Thoracic aorta (tissue), 2 donors: Measurements from ENCODE around the gene LOC128125822.
"Not testable (repeated sequence)": the region's sequence is repeated elsewhere in the genome, so short reads cannot be mapped to it uniquely, and the experiment has no call there.

Experiments
- ATAC-seq: fragments of 150-250 bp; one replicate; pipeline ENCODE4 v1.8.0; 2017; ENCODE audit warnings: low read depth; ENCODE audit not compliant: insufficient number of reproducible peaks, low FRiP score
- DNase-seq: peaks from one replicate; pipeline ENCODE4 v3.0.0-alpha.2; 2020; ENCODE audit warnings: low spot score
- H3K27ac ChIP-seq, 2 donors: fragments of 200-600 bp; sonication (generic); 1 replicate in 1 of 2; 2 replicates in 1 of 2; pipeline ENCODE4 v1.5.1; 2016; ENCODE audit warnings: mild to moderate bottlenecking in 2 of 2, moderate library complexity in 2 of 2
- H3K27me3 ChIP-seq: fragments of 200-600 bp; sonication (generic); replicated peaks from 2 replicates; pipeline ENCODE4 v1.6.0; 2016; ENCODE audit warnings: mild to moderate bottlenecking; ENCODE audit not compliant: insufficient read depth
- H3K36me3 ChIP-seq: fragments of 200-600 bp; sonication (generic); one replicate; pipeline ENCODE4 v1.5.1; 2016
- H3K4me1 ChIP-seq, 2 donors: fragments of 200-600 bp; sonication (generic); 1 replicate in 1 of 2; 2 replicates in 1 of 2; pipeline versions ENCODE4 v1.5.1 to v1.6.0; 2016; ENCODE audit warnings: low read depth in 2 of 2, mild to moderate bottlenecking in 1 of 2; ENCODE audit not compliant: control insufficient read depth in 1 of 2
- H3K4me3 ChIP-seq: fragments of 200-600 bp; sonication (generic); 2 replicates; pipeline ENCODE4 v1.5.1; 2016; ENCODE audit warnings: mild to moderate bottlenecking
- H3K9me3 ChIP-seq: fragments of 200-600 bp; sonication (generic); 2 replicates; pipeline ENCODE4 v1.5.1; 2016
- TF ChIP-seq, protein P1 (sequence below): fragments of 200-600 bp; sonication (generic); IDR thresholded peaks from one replicate; pipeline ENCODE4 v1.5.1; 2019; ENCODE audit warnings: antibody characterized with exemption

Gene LOC128125822

DNA sequence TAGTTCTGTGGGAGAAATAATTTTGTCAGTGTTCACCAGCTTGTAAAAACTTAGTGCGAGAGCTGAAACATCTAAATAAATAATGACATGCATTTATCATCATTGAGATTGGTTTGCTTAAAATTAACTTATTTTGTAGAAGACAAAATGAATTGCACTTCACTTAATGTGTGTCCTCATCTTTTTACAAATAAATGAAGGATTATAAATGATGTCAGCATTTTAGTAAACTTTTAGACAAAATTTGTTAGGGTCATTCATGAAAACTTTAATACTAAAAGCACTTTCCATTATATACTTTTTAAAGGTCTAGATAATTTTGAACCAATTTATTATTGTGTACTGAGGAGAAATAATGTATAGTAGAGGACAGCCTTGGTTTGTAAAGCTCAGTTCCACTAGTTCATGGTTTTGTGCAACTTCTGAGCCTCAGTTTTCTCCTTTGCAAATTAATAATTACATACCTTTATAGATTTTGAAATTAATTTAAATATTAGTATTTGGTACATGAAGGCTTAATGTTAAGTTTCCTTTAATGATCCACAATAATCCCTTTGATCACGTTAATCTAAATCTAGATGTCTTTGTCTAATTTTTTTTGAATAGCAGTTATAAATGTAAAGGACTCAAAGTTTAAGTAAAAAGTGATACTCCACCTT, 9.2 kb downstream of the LOC128125822 start:
- Histone ChIP-seq H3K9me3 (no peaks in the 10 kb centered on the region), H3K27me3 (no peaks in the 10 kb centered on the region), H3K27ac (no peak overlapping the region), H3K4me3 (no peak overlapping the region), H3K36me3 (peaks cover 28% of the 10 kb centered on the region), H3K4me1 (peaks cover under 1 to 1% of the 10 kb centered on the region in 2 donors)
- DNase-seq: no peak
- TF ChIP-seq, protein P1, sequence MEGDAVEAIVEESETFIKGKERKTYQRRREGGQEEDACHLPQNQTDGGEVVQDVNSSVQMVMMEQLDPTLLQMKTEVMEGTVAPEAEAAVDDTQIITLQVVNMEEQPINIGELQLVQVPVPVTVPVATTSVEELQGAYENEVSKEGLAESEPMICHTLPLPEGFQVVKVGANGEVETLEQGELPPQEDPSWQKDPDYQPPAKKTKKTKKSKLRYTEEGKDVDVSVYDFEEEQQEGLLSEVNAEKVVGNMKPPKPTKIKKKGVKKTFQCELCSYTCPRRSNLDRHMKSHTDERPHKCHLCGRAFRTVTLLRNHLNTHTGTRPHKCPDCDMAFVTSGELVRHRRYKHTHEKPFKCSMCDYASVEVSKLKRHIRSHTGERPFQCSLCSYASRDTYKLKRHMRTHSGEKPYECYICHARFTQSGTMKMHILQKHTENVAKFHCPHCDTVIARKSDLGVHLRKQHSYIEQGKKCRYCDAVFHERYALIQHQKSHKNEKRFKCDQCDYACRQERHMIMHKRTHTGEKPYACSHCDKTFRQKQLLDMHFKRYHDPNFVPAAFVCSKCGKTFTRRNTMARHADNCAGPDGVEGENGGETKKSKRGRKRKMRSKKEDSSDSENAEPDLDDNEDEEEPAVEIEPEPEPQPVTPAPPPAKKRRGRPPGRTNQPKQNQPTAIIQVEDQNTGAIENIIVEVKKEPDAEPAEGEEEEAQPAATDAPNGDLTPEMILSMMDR: no peak
- ATAC-seq: no peak

DNA sequence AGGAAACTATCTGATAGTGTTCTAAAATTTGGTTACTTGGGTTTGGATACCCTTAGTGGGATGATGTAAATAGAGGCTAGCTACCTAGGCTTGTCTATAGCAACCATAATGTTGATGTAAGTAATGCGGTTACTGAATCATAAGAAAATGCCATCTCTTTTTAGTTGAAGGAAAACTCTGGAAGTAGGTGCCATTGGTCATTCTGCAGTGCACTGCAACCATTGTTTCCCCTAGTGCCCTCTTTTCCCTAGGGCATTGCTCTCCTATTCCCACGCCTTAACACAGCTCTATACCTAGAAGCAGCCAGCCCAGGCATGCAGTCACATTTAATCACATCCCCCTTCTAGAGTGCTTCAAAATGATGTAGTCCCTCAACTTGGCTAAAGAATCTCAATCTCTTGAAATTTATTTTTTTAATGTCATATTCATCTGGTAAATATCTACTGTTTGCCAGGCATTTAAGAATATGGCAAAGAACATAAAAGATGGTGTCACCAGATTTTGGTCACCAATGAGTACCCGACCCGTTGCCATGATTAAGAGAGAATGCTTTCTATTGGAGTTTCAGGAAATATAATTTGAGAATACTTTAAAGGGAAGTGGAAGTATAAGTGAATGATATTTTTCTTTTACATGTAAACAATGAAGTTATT, 10.4 kb downstream of the LOC128125822 start:
- Histone ChIP-seq H3K27me3 (no peaks in the 10 kb centered on the region), H3K9me3 (no peaks in the 10 kb centered on the region), H3K36me3 (peaks cover 22% of the 10 kb centered on the region), H3K4me3 (no peak overlapping the region), H3K27ac (no peak overlapping the region), H3K4me1 (no peaks in the 10 kb centered on the region)
- DNase-seq: no peak
- TF ChIP-seq, protein P1: no peak
- no peak for ATAC-seq

DNA sequence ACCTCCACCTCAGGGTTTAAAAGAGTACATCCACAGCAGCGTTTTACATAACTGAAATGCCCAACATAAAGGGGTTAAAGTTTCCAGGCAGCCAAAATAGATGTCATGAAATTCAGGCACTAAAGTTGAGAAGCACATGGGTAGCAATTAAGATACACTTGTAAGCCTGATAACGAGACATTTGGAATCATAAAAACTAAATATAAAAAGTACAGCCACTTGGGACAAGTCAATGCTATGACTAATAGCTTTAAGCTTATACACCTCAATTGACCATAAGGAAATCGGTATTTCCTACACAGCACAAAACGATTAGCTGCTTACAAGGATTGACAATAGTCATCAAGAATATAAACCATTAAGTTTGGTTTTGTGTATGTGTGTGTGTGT, 11.8 kb downstream of the LOC128125822 start:
- no peak for DNase-seq
- H3K4me3 ChIP-seq: no peak overlapping the region
- H3K4me1 ChIP-seq: no peaks in the 10 kb centered on the region
- TF ChIP-seq, protein P1: no peak
- H3K27me3 ChIP-seq: no peaks in the 10 kb centered on the region
- no peaks in the 10 kb centered on the region for H3K9me3 ChIP-seq
- no peak overlapping the region for H3K27ac ChIP-seq
- peaks cover 22% of the 10 kb centered on the region for H3K36me3 ChIP-seq
- ATAC-seq: no peak

- Histone ChIP-seq H3K4me3 (no peak overlapping the region), H3K9me3 (no peaks in the 10 kb centered on the region), H3K4me1 (no peaks in the 10 kb centered on the region), H3K27ac (no peak overlapping the region), H3K27me3 (no peaks in the 10 kb centered on the region), H3K36me3 (peaks cover 22% of the 10 kb centered on the region)
- no peak for ATAC-seq
- TF ChIP-seq, protein P1: no peak
- DNase-seq: no peak
Observed at GRCh38 chr6:63584566-63584965, 12.3 kb downstream of the LOC128125822 start.

DNA sequence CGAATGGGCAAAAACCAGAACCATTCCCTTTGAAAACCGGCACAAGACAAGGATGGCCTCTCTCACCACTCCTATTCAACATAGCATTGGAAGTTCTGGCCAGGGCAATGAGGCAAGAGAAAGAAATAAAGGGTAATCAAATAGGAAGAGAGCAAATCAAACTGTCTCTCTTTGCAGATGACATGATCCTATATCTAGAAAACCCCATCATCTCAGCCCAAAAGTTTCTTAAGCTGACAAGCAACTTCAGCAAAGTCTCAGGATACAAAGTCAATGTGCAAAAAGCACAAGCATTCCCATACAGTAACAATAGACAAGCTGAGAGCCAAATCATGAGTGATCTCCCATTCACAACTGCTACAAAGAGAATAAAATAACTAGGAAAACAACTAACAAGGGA, 13.4 kb downstream of the LOC128125822 start:
- H3K9me3 ChIP-seq, H3K27ac ChIP-seq, ATAC-seq, DNase-seq, H3K27me3 ChIP-seq, H3K4me1 ChIP-seq, H3K4me3 ChIP-seq: not testable (repeated sequence)
- H3K36me3 ChIP-seq: peaks cover 12% of the 10 kb centered on the region
